Osteocyte (in vitro differentiated cells): ENCODE data around the gene ADAMTS12. TPM values are rescaled to one million over a fixed set of nuclear protein-coding genes. Genes with fewer than 3 reads are reported as not detected.

Source experiments
- DNase-seq: peaks from one replicate; pipeline ENCODE4 v3.0.0; 2021; ENCODE audit warnings: mixed read lengths; ENCODE audit not compliant: unreplicated experiment; ENCODE audit errors: extremely low spot score
- H3K27ac Mint-ChIP-seq: one replicate; pipeline ENCODE4 v1.8.0; 2021; ENCODE audit warnings: mild to moderate bottlenecking, mixed read lengths; ENCODE audit not compliant: unreplicated experiment
- H3K27me3 Mint-ChIP-seq: one replicate; pipeline ENCODE4 v1.8.0; 2021; ENCODE audit warnings: mixed read lengths; ENCODE audit not compliant: unreplicated experiment
- H3K36me3 Mint-ChIP-seq: one replicate; pipeline ENCODE4 v1.8.0; 2021; ENCODE audit warnings: mixed read lengths; ENCODE audit not compliant: unreplicated experiment
- H3K4me1 Mint-ChIP-seq: one replicate; pipeline ENCODE4 v1.8.0; 2021; ENCODE audit warnings: mixed read lengths; ENCODE audit not compliant: unreplicated experiment
- H3K4me3 Mint-ChIP-seq: one replicate; pipeline ENCODE4 v1.8.0; 2021; ENCODE audit warnings: mild to moderate bottlenecking, moderate library complexity, mixed read lengths; ENCODE audit not compliant: unreplicated experiment
- H3K9me3 Mint-ChIP-seq: one replicate; pipeline ENCODE4 v1.8.0; 2021; ENCODE audit warnings: mixed read lengths; ENCODE audit not compliant: unreplicated experiment
- CTCF ChIP-seq: fragments of 200-600 bp; sonication (generic); IDR thresholded peaks from 2 replicates; pipeline ENCODE4 v1.5.0; 2021; ENCODE audit warnings: antibody characterized with exemption, mild to moderate bottlenecking, moderate library complexity
- total RNA-seq: library from RNA; stranded (reverse); gene quantifications from 2 replicates; pipeline ENCODE4 v1.2.1, GENCODE V29; 2021

The ADAMTS12 gene
- total RNA-seq, 1 donor from 2014 or later, result 13.9 TPM

GRCh38 chr5:33721491-33722200, 170.1 kb downstream of the ADAMTS12 start:
- no peak overlapping the region for H3K4me3 Mint-ChIP-seq
- no peaks in the 10 kb centered on the region for H3K27me3 Mint-ChIP-seq
- peaks cover 5% of the 10 kb centered on the region for H3K4me1 Mint-ChIP-seq
- no peak for DNase-seq
- no peak overlapping the region for H3K27ac Mint-ChIP-seq
- TF ChIP-seq CTCF, result no peak
- H3K9me3 Mint-ChIP-seq, result no peaks in the 10 kb centered on the region
- H3K36me3 Mint-ChIP-seq, result no peaks in the 10 kb centered on the region

GRCh38 chr5:33720176-33720575, 171.6 kb downstream of the ADAMTS12 start:
- TF ChIP-seq CTCF, result no peak
- Mint-ChIP-seq H3K27me3 (no peaks in the 10 kb centered on the region), H3K4me3 (no peak overlapping the region), H3K9me3 (peaks cover 4% of the 10 kb centered on the region), H3K27ac (no peak overlapping the region), H3K36me3 (no peaks in the 10 kb centered on the region), H3K4me1 (peaks cover 6% of the 10 kb centered on the region)
- no peak for DNase-seq

GRCh38 chr5:33719769-33720168, 172.0 kb downstream of the ADAMTS12 start:
- H3K36me3 Mint-ChIP-seq, result no peaks in the 10 kb centered on the region
- no peak overlapping the region for H3K27ac Mint-ChIP-seq
- TF ChIP-seq CTCF, result no peak
- no peak overlapping the region for H3K4me3 Mint-ChIP-seq
- H3K9me3 Mint-ChIP-seq, result peaks cover 4% of the 10 kb centered on the region
- H3K27me3 Mint-ChIP-seq, result no peaks in the 10 kb centered on the region
- no peak for DNase-seq
- peaks cover 6% of the 10 kb centered on the region for H3K4me1 Mint-ChIP-seq

GRCh38 chr5:33715661-33716060, 176.1 kb downstream of the ADAMTS12 start:
- no peaks in the 10 kb centered on the region for H3K36me3 Mint-ChIP-seq
- no peak for TF ChIP-seq CTCF
- H3K4me3 Mint-ChIP-seq, result no peak overlapping the region
- H3K27ac Mint-ChIP-seq, result no peak overlapping the region
- H3K4me1 Mint-ChIP-seq, result peaks cover 10% of the 10 kb centered on the region
- H3K9me3 Mint-ChIP-seq, result peaks cover 14% of the 10 kb centered on the region
- no peaks in the 10 kb centered on the region for H3K27me3 Mint-ChIP-seq
- no peak for DNase-seq

GRCh38 chr5:33713136-33713765, 178.5 kb downstream of the ADAMTS12 start:
- Mint-ChIP-seq H3K4me1 (peaks cover 10% of the 10 kb centered on the region), H3K4me3 (no peak overlapping the region)

More at GRCh38 chr5:33713136-33713765, 178.5 kb downstream of the ADAMTS12 start:
- Mint-ChIP-seq H3K9me3 (peaks cover 18% of the 10 kb centered on the region), H3K27me3 (no peaks in the 10 kb centered on the region), H3K36me3 (no peaks in the 10 kb centered on the region), H3K27ac (no peak overlapping the region)
- no peak for TF ChIP-seq CTCF
- no peak for DNase-seq
